GM10248 (cell line): ENCODE data around the gene SUSD3.
A peak's percentile ranks its signal among the peaks of the same experiment; 100 is the strongest.

Experiments
- CTCF ChIA-PET: fragments of 300-600 bp; sonication (Branson Sonifier 250); formaldehyde crosslinking; extraction: SDS; loops from one replicate; lab custom pipeline; 2021; ENCODE audit warnings: antibody characterized with exemption; lab: Yijun Ruan, JAX
- POLR2A ChIA-PET: fragments of 350-650 bp; sonication (Branson Sonifier 250); formaldehyde crosslinking; extraction: SDS; loops from one replicate; lab custom pipeline; 2020; ENCODE audit warnings: antibody characterized with exemption; lab: Yijun Ruan, JAX
- DNase-seq: peaks from one replicate; pipeline ENCODE4 v3.0.0; 2012; ENCODE audit errors: extremely low spot score
- TF ChIP-seq, protein P1 (sequence below): IDR thresholded peaks from 2 replicates; pipeline ENCODE4 v1.5.1; 2012; ENCODE audit warnings: mild to moderate bottlenecking, low read depth; ENCODE audit errors: extremely low read depth, missing control alignments, control extremely low read depth

Gene SUSD3

DNA sequence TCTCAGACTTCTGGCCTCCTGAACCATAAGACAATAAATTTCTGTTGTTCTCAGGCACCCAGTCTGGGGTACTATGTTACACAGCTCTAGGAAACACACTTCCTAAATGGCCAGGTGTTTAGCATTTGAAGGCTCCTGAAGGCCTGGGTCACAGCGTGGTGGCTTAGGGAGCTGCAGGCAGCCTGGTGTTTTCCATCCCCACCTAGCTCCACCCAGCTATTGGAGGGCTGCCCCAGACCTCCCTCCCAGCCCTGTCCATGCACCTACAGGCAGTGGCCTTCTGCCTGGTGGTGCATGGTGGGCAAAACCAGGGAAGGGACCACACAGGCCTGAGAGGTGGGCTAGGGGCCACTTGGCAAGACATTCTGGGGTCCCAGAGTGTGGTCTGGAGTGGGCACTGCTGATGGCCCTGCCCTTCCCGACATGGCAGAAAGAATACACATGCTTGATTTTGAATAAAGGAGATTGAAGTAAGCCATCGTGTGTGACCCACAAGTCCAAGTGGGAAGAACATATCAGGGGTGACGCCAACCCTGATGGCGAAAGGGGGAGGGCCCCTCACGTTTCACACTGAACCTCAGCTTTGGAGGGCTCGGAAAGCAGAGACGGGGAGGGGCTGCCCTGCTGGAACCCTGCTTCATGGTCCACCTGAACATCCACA lies 1.3 kb upstream of the SUSD3 start:
- CTCF ChIA-PET, result interaction anchor here (0.8 to 1.8 kb wide), 3 partner anchors 9 to 54 kb away, joined by 3 to 6 read pairs (median 5); no protein-coding TSS in a partner anchor
- POLR2A ChIA-PET, result no interaction called here
- DNase-seq, result no peak

DNA sequence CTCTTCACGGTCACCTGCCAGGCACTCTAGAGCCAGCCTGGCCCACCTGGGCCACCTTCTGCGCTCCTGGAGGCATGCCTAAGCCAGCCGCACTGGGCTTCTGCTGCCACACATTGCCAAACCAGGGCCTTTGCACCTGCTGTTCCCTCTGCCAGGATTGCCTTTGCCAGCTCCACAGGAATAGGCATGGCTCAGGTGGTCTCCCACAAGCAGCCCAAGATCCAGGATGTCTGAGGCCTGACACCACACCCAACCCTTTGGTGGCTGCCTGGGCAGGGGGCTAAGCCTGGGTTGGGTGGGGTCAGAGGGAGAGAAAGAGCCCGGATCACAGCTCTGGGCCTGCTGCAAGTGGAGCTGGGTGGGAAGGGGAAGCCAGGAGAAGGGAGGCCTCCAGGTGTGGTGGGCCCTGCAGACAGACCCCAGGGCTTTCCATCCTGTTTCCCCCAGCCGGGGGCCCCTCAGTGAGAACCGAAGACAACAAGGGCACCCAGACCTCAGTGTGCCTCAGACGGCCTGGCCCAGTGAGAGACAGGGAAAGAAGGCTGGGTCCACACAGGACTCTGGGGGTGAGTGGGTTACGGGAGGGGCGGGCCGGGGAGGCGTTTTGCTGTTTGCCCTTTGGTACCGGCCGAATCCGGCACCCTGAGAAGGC lies 672 bp upstream of the SUSD3 start:
- CTCF ChIA-PET, result interaction anchor here (0.8 to 1.8 kb wide), 3 partner anchors 8 to 55 kb away, joined by 3 to 6 read pairs (median 5); no protein-coding TSS in a partner anchor
- POLR2A ChIA-PET, result no interaction called here
- TF ChIP-seq, protein P1, sequence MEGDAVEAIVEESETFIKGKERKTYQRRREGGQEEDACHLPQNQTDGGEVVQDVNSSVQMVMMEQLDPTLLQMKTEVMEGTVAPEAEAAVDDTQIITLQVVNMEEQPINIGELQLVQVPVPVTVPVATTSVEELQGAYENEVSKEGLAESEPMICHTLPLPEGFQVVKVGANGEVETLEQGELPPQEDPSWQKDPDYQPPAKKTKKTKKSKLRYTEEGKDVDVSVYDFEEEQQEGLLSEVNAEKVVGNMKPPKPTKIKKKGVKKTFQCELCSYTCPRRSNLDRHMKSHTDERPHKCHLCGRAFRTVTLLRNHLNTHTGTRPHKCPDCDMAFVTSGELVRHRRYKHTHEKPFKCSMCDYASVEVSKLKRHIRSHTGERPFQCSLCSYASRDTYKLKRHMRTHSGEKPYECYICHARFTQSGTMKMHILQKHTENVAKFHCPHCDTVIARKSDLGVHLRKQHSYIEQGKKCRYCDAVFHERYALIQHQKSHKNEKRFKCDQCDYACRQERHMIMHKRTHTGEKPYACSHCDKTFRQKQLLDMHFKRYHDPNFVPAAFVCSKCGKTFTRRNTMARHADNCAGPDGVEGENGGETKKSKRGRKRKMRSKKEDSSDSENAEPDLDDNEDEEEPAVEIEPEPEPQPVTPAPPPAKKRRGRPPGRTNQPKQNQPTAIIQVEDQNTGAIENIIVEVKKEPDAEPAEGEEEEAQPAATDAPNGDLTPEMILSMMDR, result no peak
- no peak for DNase-seq

More for the DNA sequence above, 1.3 kb upstream of the SUSD3 start:
- TF ChIP-seq, protein P1, result no peak

GRCh38 chr9:93059011-93059714 lies 662 bp downstream of the SUSD3 start:
- ChIA-PET POLR2A (no interaction called here), CTCF (interaction anchor here (0.9 to 2.5 kb wide), 4 partner anchors 10 to 61 kb away, joined by 3 to 9 read pairs (median 4); no protein-coding TSS in a partner anchor)
- peak; percentile 56 for DNase-seq
- TF ChIP-seq, protein P1, result no peak

DNA sequence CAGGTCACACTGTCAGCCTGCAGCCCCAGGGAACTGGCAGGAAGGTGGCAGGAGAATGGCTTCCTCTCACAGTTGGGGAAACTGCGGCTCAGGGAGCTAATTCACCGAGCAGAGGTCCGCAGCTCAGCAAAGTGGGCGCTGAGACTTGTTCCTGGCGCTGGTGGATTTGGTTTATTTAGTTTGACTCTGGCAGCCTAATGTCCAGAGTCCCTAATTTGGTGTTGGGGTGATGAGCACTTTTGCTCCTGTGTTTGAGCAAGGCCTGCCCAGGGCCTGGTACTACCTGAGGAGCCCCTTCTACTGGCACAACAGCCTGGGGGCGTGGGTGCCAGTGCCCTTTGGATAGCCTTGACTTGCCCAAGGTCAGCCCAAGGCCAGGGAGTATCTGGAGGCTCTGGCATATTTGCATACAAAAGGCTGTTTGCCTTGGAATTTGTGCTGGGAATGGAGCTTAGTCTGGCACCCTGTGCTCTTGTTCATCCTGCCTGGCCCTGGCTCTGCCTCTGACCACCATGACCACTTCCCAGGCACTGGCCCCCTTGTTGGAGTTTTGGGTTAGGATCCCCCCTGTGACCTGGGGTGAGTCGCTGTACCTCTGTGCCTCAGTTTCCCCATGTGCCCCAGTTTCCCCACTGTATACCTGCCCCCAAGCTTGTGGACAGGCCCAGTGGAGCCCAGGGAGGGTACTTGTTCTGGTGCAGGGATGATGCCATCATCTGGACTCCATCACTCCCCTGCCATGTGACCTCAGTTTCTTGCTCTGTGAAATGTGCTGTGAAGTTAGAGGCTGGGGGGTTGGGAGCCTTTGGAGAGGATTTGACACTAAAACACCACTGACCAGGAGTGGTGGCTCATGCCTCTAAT lies 1.4 kb downstream of the SUSD3 start:
- TF ChIP-seq, protein P1, result no peak
- no peak for DNase-seq
- ChIA-PET CTCF (interaction anchor here (0.7 to 2.5 kb wide), 6 partner anchors 10 to 506 kb away, joined by 3 to 9 read pairs (median 3); no protein-coding TSS in a partner anchor), POLR2A (interaction anchor here (0.5 to 1.0 kb wide), 2 partner anchors 35 to 114 kb away, joined by 3 read pairs; no protein-coding TSS in a partner anchor)

DNA sequence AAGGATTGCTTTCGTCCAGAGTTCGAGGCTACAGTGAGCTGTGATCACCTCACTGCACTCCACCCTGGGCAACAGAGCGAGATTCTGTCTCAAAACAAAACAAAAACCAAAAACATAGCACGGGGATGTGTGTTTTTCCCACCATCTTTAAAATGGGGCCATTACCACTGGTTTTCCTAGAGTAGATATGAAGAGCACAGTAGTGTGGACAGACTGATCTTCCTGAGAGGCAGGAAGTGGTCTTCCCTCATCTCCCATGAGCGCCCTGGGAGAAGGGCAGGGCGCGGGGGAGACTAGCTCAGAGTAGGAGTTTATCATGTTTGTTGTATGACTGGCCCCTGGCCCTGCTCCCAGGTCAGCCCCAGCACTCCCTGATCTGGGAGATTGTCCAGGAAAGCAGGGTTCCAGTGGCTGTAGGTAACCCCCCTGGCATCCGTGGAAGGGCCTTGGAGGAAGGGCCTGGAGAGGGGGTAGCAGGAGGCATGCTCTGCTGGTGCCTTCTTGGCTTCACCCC lies 2.3 kb downstream of the SUSD3 start:
- TF ChIP-seq, protein P1, result no peak
- ChIA-PET POLR2A (interaction anchor here (1.0 kb wide), 1 partner anchor 34 kb away, joined by 3 read pairs; no protein-coding TSS in a partner anchor), CTCF (interaction anchor here (0.7 to 2.5 kb wide), 4 partner anchors 35 to 505 kb away, joined by 3 to 9 read pairs (median 3); no protein-coding TSS in a partner anchor)
- no peak for DNase-seq
